K562 treated with DMSO at 1 percent for 24 hours (cell line): ENCODE measurements around the gene SLC16A1. TPM values are rescaled to one million over a fixed set of nuclear protein-coding genes. Genes with fewer than 3 reads are reported as not detected.

Experiments
- total RNA-seq: library from RNA; unstranded; fragments of 300-600 nt; gene quantifications from 2 replicates; pipeline ENCODE4 v1.2.3, GENCODE V29; 2022; ENCODE audit warnings: low read depth; ENCODE audit not compliant: insufficient read depth

Gene SLC16A1, protein sequence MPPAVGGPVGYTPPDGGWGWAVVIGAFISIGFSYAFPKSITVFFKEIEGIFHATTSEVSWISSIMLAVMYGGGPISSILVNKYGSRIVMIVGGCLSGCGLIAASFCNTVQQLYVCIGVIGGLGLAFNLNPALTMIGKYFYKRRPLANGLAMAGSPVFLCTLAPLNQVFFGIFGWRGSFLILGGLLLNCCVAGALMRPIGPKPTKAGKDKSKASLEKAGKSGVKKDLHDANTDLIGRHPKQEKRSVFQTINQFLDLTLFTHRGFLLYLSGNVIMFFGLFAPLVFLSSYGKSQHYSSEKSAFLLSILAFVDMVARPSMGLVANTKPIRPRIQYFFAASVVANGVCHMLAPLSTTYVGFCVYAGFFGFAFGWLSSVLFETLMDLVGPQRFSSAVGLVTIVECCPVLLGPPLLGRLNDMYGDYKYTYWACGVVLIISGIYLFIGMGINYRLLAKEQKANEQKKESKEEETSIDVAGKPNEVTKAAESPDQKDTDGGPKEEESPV
- 117 and 129 TPM in 2 replicates for total RNA-seq

DNA sequence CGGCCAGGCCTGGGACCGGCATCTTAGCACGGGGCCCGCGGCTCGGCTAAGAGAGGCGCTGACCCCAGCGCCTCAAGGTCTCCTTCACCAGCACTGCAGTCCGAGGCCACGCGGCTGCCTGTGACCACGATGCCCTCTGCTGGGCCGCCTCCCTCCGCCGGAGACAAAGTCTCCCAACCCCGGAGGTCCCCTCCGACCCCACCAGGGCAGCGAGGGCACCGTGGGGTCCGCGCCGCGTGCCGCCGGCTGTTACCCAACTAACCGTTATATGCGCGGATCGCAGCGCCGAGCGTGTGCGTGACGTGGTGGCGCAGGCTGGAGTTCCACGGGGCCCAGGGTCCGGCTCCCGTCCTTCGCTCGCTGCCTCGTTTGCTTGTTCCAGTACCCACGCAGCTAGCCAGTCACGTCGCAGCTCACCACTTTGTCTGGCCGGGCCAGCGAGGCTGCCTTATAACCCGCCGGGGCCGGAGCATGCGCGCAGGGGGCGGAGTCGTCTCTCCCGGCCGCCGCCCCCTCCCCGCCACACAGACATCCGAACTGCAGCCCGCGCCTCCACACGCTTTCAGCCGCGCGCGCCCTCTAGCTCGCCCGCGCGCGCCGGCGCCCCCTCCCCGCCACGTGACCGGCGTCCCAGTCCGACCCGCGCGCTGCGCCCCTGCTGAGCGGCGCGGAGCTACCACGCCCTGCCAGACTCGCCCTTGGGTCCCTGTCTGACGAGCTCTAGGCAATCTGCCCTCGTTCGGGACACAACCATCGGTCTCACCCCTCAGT, at the start of gene SLC16A1:
SLC16A1 (minus strand) TSS at position 424 of the 771 bp plus-strand sequence. CDS start 26,888 bp downstream, outside the sequence.

Other genes with a start within 250 kb of the SLC16A1 start
- 342 and 343 TPM in 2 replicates for gene RHOC, start 249.1 kb downstream of the SLC16A1 start, total RNA-seq
- gene PPM1J, start 240.9 kb downstream of the SLC16A1 start, total RNA-seq, result 1.3 and 2.4 TPM in 2 replicates
- gene LRIG2, start 117.0 kb upstream of the SLC16A1 start, total RNA-seq, result 3.4 and 4.4 TPM in 2 replicates